ENCODE results near the gene MTHFR. TPM values are rescaled to one million over a fixed set of nuclear protein-coding genes. Genes with fewer than 3 reads are reported as not detected.

The MTHFR gene
- total RNA-seq, 1 donor from 2014 or later: 6.2 TPM

DNA sequence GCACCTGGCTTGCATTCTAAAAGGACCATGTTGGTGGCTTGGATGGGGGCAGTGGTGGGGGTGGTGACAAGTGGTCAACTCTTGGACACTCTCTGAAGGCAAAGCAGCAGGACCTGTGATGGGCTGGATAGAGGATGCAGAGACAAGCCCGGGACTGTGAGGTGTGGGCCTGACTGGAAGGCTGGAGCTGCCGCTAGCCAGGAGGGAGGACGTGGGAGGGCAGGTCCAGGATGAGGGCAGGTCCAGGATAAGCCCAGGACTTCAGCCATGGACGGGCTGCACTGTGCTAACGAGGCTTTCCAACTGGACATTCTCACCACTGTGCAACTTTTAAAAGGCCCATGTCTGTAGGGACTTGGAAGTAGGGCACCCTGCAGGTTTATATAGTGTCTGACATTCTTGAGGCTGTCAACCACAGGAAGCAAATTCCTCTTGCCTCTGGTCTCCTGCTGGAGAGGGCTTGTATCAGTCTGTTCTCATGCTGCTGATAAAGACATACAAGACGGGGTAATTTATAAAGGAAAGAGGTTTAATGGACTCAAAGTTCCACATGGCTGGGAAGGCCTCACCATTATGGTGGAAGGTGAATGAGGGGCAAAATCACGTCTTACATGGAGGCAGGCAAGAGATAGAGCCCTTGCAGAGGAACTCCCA lies 52.1 kb downstream of the MTHFR start:
- no peak for TF ChIP-seq CTCF (conservative IDR thresholded peaks at IDR 0.05; ENCODE audit: low read depth, low read length)
- H3K4me3 ChIP-seq (ENCODE audit: low read depth, low read length): no peak overlapping the region
- DNase-seq (ENCODE audit: low read depth): no peak

DNA sequence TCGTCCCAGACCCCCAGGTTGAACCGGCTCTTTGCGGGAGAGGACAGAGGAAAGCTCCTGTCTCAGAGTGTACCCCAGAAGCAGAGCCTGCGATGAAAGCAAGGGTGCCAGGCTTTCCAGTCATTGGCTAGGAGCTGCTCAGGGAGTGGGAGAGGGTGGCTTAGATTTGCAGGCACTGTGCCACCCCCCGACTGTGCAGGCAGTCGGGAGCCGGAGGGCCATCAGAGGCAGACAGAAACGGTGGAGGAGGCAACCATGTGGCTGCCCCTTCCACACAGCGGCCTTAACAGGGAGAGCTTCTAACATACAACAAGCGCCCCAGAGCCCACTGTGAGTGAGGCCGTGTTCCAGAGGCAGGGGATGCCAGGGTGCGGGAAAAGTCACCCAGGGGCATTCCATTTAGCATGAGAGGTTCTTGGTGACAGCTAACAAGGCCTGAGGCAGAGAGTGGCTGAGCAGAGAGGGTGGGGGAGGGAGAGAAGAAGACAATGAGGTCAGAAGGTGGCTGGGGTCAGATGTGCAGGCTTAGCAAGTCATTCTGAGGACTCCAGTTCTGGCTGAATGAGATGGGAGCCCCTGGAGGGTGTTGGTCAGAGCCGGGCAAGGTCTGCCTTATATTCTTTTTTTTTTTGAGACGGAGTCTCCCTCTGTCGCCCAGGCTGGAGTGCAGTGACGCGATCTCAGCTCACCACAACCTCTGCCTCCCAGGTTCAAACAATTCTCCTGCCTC lies 53.2 kb downstream of the MTHFR start:
- DNase-seq (ENCODE audit: low read depth): no peak
- H3K4me3 ChIP-seq (ENCODE audit: low read depth, low read length): no peak overlapping the region
- no peak for TF ChIP-seq CTCF (conservative IDR thresholded peaks at IDR 0.05; ENCODE audit: low read depth, low read length)

- no peak for DNase-seq (ENCODE audit: low read depth)
- H3K4me3 ChIP-seq (ENCODE audit: low read depth, low read length): no peak overlapping the region
- TF ChIP-seq CTCF (conservative IDR thresholded peaks at IDR 0.05; ENCODE audit: low read depth, low read length): no peak
Measured at GRCh38 chr1:11751087-11751486, 54.7 kb downstream of the MTHFR start.

GRCh38 chr1:11749996-11750395 lies 55.8 kb downstream of the MTHFR start:
- no peak overlapping the region for H3K4me3 ChIP-seq (ENCODE audit: low read depth, low read length)
- DNase-seq (ENCODE audit: low read depth): no peak
- TF ChIP-seq CTCF (conservative IDR thresholded peaks at IDR 0.05; ENCODE audit: low read depth, low read length): no peak

DNA sequence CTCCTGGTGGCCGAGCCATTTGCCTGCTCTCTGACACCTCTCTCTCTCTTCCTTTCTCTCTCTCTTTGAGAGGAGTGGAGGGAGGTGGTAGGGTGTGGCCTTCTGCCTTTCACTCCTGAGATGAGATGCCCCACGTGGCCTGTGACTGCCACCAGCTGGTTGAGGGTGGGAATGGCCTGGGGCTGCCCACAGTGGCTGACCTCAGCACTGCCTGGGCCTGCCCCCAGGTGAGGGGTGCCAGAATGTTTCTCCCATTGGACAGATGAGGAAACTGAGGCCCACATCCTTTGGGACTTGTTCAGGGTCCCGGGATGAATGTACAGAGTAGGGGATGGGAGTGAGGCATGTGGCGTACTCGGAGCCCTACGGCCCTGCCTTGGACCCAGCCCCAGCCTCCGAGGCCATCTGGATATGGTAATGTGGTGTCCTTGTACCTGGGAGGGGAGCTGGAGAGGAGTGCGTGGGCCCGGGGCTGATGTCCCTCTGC lies 56.5 kb downstream of the MTHFR start:
- H3K4me3 ChIP-seq (ENCODE audit: low read depth, low read length): no peak overlapping the region
- peak; percentile 70 for TF ChIP-seq CTCF (conservative IDR thresholded peaks at IDR 0.05; ENCODE audit: low read depth, low read length)
- no peak for DNase-seq (ENCODE audit: low read depth)

DNA sequence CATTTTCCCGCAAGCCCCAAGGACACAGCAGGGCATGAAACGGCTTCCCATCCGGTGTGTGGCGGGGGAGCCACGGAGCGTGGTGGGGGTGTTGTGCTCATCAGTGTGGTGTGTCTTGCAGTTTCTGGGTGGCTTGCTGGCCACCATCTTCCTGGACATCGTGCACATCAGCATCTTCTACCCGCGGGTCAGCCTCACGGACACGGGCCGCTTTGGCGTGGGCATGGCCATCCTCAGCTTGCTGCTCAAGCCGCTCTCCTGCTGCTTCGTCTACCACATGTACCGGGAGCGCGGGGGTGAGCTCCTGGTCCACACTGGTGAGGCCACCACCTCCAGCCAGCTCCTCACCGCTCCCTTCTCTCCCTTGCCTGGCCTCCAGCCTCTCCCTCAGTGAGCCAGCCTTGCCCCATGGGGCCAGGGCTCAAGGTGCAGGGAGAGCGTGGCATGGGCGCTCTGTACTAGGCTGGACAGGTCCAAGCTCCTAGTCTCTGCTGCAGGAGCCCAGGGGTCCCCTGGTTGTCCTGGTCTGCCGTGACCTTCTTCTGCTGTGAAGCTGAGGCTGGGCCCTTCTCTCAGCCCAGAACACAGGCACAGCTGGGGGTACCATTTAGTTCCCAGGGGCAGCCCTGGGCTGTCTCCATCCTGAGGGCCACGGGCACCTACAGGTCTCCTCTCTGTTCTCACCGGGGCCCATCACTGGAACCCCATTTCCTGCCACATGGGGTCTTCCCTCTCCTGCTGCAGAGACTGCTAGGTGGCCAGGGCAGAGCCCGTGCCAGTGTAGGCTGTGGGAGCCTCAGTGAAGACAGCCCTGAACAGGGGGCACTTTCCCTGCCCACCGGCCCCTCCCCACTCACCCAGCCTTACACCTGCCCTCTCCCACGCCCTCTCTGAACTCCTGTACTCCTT lies 57.2 kb downstream of the MTHFR start:
- DNase-seq (ENCODE audit: low read depth): no peak
- H3K4me3 ChIP-seq (ENCODE audit: low read depth, low read length): no peak overlapping the region
- no peak for TF ChIP-seq CTCF (conservative IDR thresholded peaks at IDR 0.05; ENCODE audit: low read depth, low read length)
